ENCODE measurements around the gene PCDHGA3. TPM values are rescaled to one million over a fixed set of nuclear protein-coding genes. Genes with fewer than 3 reads are reported as not detected.
"Not testable (repeated sequence)": the region's sequence is repeated elsewhere in the genome, so short reads cannot be mapped to it uniquely, and the experiment has no call there.

Gene PCDHGA3
- total RNA-seq, 1 donor from 2014 or later = 0.33 TPM

DNA sequence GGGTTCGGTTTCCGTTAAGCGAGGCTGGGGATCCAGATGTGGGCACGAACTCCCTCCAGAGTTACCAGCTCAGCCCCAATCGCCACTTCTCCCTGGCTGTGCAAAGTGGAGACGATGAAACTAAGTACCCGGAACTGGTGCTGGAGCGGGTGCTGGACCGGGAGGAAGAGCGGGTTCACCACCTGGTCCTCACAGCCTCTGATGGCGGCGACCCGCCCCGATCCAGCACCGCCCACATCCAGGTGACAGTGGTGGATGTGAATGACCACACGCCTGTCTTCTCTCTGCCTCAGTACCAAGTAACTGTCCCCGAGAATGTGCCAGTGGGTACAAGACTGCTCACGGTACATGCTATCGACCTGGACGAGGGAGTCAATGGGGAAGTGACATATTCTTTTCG, 39.7 kb downstream of the PCDHGA3 start:
- DNase-seq (ENCODE audit: low read depth, low spot score) = no peak
- Mint-ChIP-seq H3K27me3 (ENCODE audit: low read depth) (no peaks in the 10 kb centered on the region), H3K4me1 (no peaks in the 10 kb centered on the region), H3K27ac (ENCODE audit: unreplicated experiment) (no peak overlapping the region), H3K36me3 (ENCODE audit: low read depth) (peaks cover 33% of the 10 kb centered on the region), H3K4me3 (no peak overlapping the region), H3K9me3 (peaks cover 24% of the 10 kb centered on the region)
- TF ChIP-seq CTCF (conservative IDR thresholded peaks at IDR 0.05) = no peak

DNA sequence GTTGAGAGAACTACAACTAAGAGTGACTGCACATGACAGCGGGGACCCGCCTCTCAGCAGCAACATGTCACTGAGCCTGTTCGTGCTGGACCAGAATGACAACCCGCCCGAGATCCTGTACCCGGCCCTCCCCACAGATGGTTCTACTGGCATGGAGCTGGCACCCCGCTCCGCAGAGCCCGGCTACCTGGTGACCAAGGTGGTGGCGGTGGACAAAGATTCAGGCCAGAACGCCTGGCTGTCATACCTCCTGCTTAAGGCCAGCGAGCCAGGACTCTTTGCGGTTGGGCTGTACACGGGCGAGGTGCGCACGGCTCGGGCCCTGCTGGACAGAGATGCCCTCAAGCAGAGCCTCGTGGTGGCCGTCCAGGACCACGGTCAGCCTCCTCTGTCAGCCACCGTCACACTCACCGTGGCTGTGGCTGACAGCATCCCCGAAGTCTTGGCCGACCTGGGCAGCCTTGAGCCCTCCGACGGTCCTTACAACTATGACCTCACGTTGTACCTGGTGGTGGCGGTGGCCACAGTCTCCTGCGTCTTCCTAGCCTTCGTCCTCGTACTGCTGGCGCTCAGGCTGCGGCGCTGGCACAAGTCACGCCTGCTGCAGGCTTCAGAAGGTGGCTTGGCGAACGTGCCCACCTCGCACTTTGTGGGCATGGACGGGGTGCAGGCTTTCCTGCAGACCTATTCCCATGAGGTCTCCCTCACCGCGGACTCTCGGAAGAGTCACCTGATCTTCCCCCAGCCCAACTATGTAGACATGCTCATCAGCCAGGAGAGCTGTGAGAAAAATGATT, 41.0 kb downstream of the PCDHGA3 start:
- no peak for TF ChIP-seq CTCF (conservative IDR thresholded peaks at IDR 0.05)
- no peak for DNase-seq (ENCODE audit: low read depth, low spot score)
- Mint-ChIP-seq H3K9me3 (peaks cover 24% of the 10 kb centered on the region), H3K36me3 (ENCODE audit: low read depth) (peaks cover 39% of the 10 kb centered on the region), H3K27ac (ENCODE audit: unreplicated experiment) (no peak overlapping the region), H3K27me3 (ENCODE audit: low read depth) (no peaks in the 10 kb centered on the region), H3K4me3 (no peak overlapping the region), H3K4me1 (no peaks in the 10 kb centered on the region)

DNA sequence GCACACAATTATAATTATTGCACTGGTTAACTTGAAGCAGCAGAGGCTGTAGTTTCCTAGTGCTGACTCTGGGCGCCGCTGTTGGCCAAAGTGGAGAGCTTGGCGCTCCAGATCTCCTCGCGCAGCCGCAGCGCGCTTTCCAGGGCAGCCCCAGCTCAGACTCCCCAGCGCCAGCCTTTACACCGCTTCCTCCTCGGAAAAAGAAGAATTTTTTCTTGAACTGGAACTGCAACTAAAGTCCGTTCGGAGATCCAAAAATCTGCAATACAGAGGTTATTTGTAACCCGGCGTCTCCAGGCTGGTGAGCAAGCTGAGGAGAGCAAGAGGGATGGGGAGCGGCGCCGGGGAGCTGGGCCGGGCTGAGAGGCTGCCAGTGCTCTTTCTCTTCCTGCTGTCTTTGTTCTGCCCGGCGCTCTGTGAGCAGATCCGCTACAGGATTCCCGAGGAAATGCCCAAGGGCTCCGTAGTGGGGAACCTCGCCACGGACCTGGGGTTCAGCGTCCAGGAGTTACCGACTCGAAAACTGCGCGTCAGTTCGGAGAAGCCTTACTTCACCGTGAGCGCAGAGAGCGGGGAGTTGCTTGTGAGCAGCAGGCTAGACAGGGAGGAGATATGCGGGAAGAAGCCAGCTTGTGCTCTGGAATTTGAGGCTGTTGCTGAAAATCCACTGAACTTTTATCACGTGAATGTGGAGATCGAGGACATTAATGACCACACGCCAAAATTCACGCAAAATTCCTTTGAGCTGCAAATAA, 44.1 kb downstream of the PCDHGA3 start, which contains the start of gene PCDHGB4:
Gene PCDHGB4, plus strand, starts transcription at position 142 of the 755 bp plus-strand sequence. Its CDS starts 187 bp downstream, at position 329.
- TF ChIP-seq CTCF (conservative IDR thresholded peaks at IDR 0.05) = peak; percentile 71
- not testable (repeated sequence) for DNase-seq (ENCODE audit: low read depth, low spot score); H3K4me1 Mint-ChIP-seq; H3K27ac Mint-ChIP-seq (ENCODE audit: unreplicated experiment); H3K27me3 Mint-ChIP-seq (ENCODE audit: low read depth)
- H3K4me3 Mint-ChIP-seq = peak within 1 kb of the TSS; percentile 44
- peaks cover 30% of the 10 kb centered on the region for H3K9me3 Mint-ChIP-seq
- peaks cover 49% of the 10 kb centered on the region for H3K36me3 Mint-ChIP-seq (ENCODE audit: low read depth)

DNA sequence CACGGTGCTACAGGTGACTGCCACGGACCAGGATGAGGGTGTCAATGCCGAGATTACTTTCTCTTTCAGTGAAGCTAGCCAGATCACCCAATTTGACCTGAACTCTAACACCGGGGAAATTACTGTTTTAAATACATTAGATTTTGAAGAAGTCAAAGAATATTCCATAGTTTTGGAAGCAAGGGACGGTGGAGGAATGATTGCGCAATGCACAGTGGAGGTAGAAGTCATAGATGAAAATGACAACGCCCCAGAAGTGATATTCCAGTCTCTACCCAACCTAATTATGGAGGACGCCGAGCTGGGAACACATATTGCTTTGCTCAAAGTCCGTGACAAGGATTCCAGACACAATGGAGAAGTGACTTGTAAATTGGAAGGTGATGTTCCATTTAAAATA, 45.0 kb downstream of the PCDHGA3 start:
- Mint-ChIP-seq H3K4me1 (no peaks in the 10 kb centered on the region), H3K9me3 (peaks cover 30% of the 10 kb centered on the region), H3K4me3 (no peak overlapping the region), H3K27ac (ENCODE audit: unreplicated experiment) (no peak overlapping the region), H3K27me3 (ENCODE audit: low read depth) (no peaks in the 10 kb centered on the region), H3K36me3 (ENCODE audit: low read depth) (peaks cover 51% of the 10 kb centered on the region)
- DNase-seq (ENCODE audit: low read depth, low spot score) = no peak
- no peak for TF ChIP-seq CTCF (conservative IDR thresholded peaks at IDR 0.05)

DNA sequence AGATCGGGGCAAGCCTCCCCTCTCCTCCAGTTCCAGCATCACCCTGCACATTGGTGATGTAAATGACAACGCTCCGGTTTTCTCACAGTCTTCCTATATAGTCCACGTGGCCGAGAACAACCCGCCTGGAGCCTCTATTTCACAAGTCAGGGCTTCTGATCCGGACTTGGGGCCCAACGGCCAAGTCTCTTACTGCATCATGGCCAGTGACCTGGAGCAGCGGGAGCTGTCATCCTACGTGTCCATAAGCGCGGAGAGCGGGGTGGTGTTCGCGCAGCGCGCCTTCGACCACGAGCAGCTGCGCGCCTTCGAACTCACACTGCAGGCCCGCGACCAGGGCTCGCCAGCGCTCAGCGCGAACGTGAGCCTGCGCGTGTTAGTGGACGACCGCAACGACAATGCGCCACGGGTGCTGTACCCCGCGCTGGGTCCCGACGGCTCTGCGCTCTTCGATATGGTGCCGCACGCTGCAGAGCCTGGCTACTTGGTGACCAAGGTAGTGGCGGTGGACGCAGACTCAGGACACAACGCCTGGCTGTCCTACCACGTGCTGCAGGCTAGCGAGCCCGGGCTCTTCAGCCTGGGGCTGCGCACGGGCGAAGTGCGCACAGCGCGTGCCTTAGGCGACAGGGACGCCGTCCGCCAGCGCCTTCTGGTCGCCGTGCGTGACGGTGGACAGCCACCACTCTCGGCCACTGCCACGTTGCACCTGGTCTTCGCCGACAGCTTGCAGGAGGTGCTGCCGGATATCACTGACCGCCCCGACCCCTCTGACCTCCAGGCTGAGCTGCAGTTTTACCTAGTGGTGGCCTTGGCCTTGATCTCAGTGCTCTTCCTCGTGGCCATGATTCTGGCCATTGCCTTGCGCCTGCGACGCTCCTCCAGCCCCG, 45.8 kb downstream of the PCDHGA3 start:
- Mint-ChIP-seq H3K36me3 (ENCODE audit: low read depth) (peaks cover 57% of the 10 kb centered on the region), H3K27me3 (ENCODE audit: low read depth) (no peaks in the 10 kb centered on the region), H3K9me3 (peaks cover 31% of the 10 kb centered on the region), H3K27ac (ENCODE audit: unreplicated experiment) (peak overlapping the region; percentile 41), H3K4me1 (no peaks in the 10 kb centered on the region), H3K4me3 (no peak overlapping the region)
- no peak for DNase-seq (ENCODE audit: low read depth, low spot score)
- TF ChIP-seq CTCF (conservative IDR thresholded peaks at IDR 0.05) = no peak
